GM23338 (cell line): Measurements from ENCODE around the gene ETFB. TPM values are rescaled to one million over a fixed set of nuclear protein-coding genes. Genes with fewer than 3 reads are reported as not detected.
A peak's percentile ranks its signal among the peaks of the same experiment; 100 is the strongest.

Experiments
- ATAC-seq: fragments of 200-7000 bp; cut with Tn5 transposase; 3 replicates; pipeline ENCODE4 v1.9.1; 2020
- DNase-seq: peaks from one replicate; pipeline ENCODE4 v3.0.0-alpha.2; 2015; ENCODE audit warnings: low spot score
- H2AFZ ChIP-seq: fragments of 200-600 bp; sonication (generic); 2 replicates; pipeline ENCODE4 v1.8.0; 2016; ENCODE audit warnings: antibody characterized with exemption, mild to moderate bottlenecking, moderate library complexity
- H3F3A ChIP-seq: fragments of 200-600 bp; sonication (generic); replicated peaks from 2 replicates; pipeline ENCODE4 v1.8.0; 2017; ENCODE audit warnings: antibody characterized with exemption, mixed run types, low read depth
- H3K27ac ChIP-seq: fragments of 200-600 bp; sonication (generic); 2 replicates; pipeline ENCODE4 v1.6.1; 2016; ENCODE audit warnings: low read depth
- H3K27me3 ChIP-seq: fragments of 200-600 bp; sonication (generic); 2 replicates; pipeline ENCODE4 v1.8.0; 2016; ENCODE audit warnings: mild to moderate bottlenecking, mixed run types, moderate library complexity; ENCODE audit not compliant: insufficient read depth
- H3K36me3 ChIP-seq: fragments of 200-600 bp; sonication (generic); 2 replicates; pipeline ENCODE4 v1.8.0; 2016; ENCODE audit warnings: mild to moderate bottlenecking; ENCODE audit not compliant: insufficient read depth
- H3K4me1 ChIP-seq: fragments of 200-600 bp; sonication (generic); 2 replicates; pipeline ENCODE4 v1.8.0; 2016; ENCODE audit warnings: mild to moderate bottlenecking, moderate library complexity; ENCODE audit not compliant: insufficient read depth
- H3K4me2 ChIP-seq: fragments of 200-600 bp; sonication (generic); 2 replicates; pipeline ENCODE4 v1.7.1; 2017; ENCODE audit warnings: mixed run types
- H3K4me3 ChIP-seq: fragments of 200-600 bp; sonication (generic); 2 replicates; pipeline ENCODE4 v1.6.1; 2016; ENCODE audit warnings: mixed run types
- H3K79me2 ChIP-seq: fragments of 200-600 bp; sonication (generic); replicated peaks from 2 replicates; pipeline ENCODE4 v1.8.0; 2017; ENCODE audit warnings: mild to moderate bottlenecking; ENCODE audit not compliant: insufficient read depth
- H3K9me2 ChIP-seq: fragments of 200-600 bp; sonication (generic); 2 replicates; pipeline ENCODE4 v1.8.0; 2017; ENCODE audit not compliant: insufficient read depth
- H4K20me1 ChIP-seq: fragments of 200-600 bp; sonication (generic); replicated peaks from 2 replicates; pipeline ENCODE4 v1.8.0; 2017; ENCODE audit warnings: mild to moderate bottlenecking; ENCODE audit not compliant: insufficient read depth
- H3K27ac Mint-ChIP-seq: 2 replicates; pipeline ENCODE4 v1.8.0; 2020; ENCODE audit warnings: inconsistent platforms, mild to moderate bottlenecking, moderate library complexity, mixed read lengths
- H3K27me3 Mint-ChIP-seq: 3 replicates; pipeline ENCODE4 v1.8.0; 2022; ENCODE audit warnings: low read depth, mild to moderate bottlenecking, moderate library complexity, mixed read lengths, inconsistent platforms; ENCODE audit not compliant: insufficient read depth, poor library complexity
- H3K36me3 Mint-ChIP-seq: 3 replicates; pipeline ENCODE4 v1.8.0; 2021; ENCODE audit warnings: low read depth, mild to moderate bottlenecking, inconsistent platforms, moderate library complexity, mixed read lengths
- H3K4me1 Mint-ChIP-seq: 3 replicates; pipeline ENCODE4 v1.8.0; 2020; ENCODE audit warnings: mild to moderate bottlenecking, inconsistent platforms, mixed read lengths
- H3K4me3 Mint-ChIP-seq: 3 replicates; pipeline ENCODE4 v1.8.0; 2021; ENCODE audit warnings: moderate library complexity, mild to moderate bottlenecking, inconsistent platforms, mixed read lengths
- H3K9me3 Mint-ChIP-seq: 3 replicates; pipeline ENCODE4 v1.8.0; 2020; ENCODE audit warnings: moderate library complexity, mild to moderate bottlenecking, inconsistent platforms, mixed read lengths
- CREB1 ChIP-seq: fragments of 250-450 bp; sonication (Bioruptor Pico); IDR thresholded peaks from 2 replicates; pipeline ENCODE4 v1.5.0; 2020; ENCODE audit warnings: low read depth, mild to moderate bottlenecking, moderate library complexity
- EZH2 ChIP-seq: fragments of 200-600 bp; sonication (generic); IDR thresholded peaks from one replicate; pipeline ENCODE4 v1.8.0; 2017; ENCODE audit warnings: antibody characterized with exemption, mild to moderate bottlenecking, low read depth; ENCODE audit not compliant: unreplicated experiment
- JUNB ChIP-seq: IDR thresholded peaks from one replicate; pipeline ENCODE4 v1.6.1; 2016; ENCODE audit warnings: antibody characterized with exemption; ENCODE audit not compliant: unreplicated experiment
- NANOG ChIP-seq: IDR thresholded peaks from 2 replicates; pipeline ENCODE4 v1.6.1; 2016; ENCODE audit warnings: antibody characterized with exemption, borderline replicate concordance
- POLR2AphosphoS5 ChIP-seq: IDR thresholded peaks from 2 replicates; pipeline ENCODE4 v1.6.1; 2016; ENCODE audit warnings: antibody characterized with exemption, low read depth
- STAT1 ChIP-seq: IDR thresholded peaks from one replicate; pipeline ENCODE4 v1.6.1; 2016; ENCODE audit warnings: antibody characterized with exemption; ENCODE audit not compliant: unreplicated experiment
- ZNF331 ChIP-seq: fragments of 250-450 bp; sonication (Bioruptor Pico); IDR thresholded peaks from 2 replicates; pipeline ENCODE4 v1.5.0; 2020; ENCODE audit warnings: low read depth, mild to moderate bottlenecking, moderate library complexity
- polyA plus RNA-seq: library from polyadenylated mRNA; unstranded; fragments of >200 nt; fragmentation: Nextera tagmentation; extraction: Ambion mirVana; gene quantifications from 2 replicates; pipeline ENCODE4 v1.2.1, GENCODE V29; 2016
- total RNA-seq: library from RNA; depleted of rRNA; stranded (reverse); fragments of >200 nt; shearing (Covaris generic); gene quantifications from 2 replicates; pipeline ENCODE4 v1.2.3, GENCODE V29; 2014
- TF ChIP-seq, protein P1 (sequence below), 2 experiments: fragments of 200-600 bp in 1 of 2; sonication (generic) in 1 of 2; conservative IDR thresholded peaks; 2 replicates each; pipeline versions ENCODE4 v1.5.1 to v1.6.1; 2016 to 2017; ENCODE audit warnings: antibody characterized with exemption in 2 of 2, low read depth in 2 of 2, mild to moderate bottlenecking in 2 of 2, moderate library complexity in 1 of 2
- TF ChIP-seq, protein P2 (sequence below): fragments of 250-450 bp; sonication (Bioruptor Pico); IDR thresholded peaks from 2 replicates; pipeline ENCODE4 v1.5.0; 2020; ENCODE audit warnings: mild to moderate bottlenecking, moderate library complexity
- TF ChIP-seq, protein P3 (sequence below): IDR thresholded peaks from one replicate; pipeline ENCODE4 v1.6.1; 2018; ENCODE audit warnings: antibody characterized with exemption; ENCODE audit not compliant: unreplicated experiment

The ETFB gene
- total and polyA plus RNA-seq, 2 experiments from 2014 or later, result 37.3 to 63.4 TPM

DNA sequence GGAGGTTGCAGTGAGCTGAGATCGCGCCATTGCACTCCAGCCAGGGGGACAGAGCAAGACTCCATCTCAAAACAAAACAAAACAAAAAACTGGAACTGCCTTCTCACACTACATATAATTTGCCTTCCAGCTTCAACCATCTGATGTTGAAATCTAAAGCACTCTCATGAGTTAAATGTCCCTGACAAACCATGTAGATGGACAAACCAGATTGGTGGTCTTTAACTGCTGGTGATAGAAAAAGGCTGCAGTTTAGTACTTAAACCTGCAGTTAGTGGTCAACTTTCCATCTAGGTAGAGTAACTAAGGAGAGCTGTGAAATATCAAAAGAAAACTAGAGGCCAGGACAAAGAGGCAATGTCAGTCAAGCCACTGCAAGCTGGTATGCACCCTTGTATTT lies 30.0 kb upstream of the ETFB start:
- Histone ChIP-seq H3K79me2 (peaks cover 11% of the 10 kb centered on the region; the same call in 1 of the 2 replicates), H3K36me3 (no peaks in the 10 kb centered on the region), H2AFZ (no peak overlapping the region), H3F3A (0 out of 2 replicates have a peak, but pooled peaks cover 3% of the 10 kb centered on the region), H3K4me2 (no peak overlapping the region), H3K27ac (no peak overlapping the region), H3K27me3 (no peaks in the 10 kb centered on the region), H3K9me2 (no peaks in the 10 kb centered on the region), H3K4me3 (no peak overlapping the region), H4K20me1 (no peaks in the 10 kb centered on the region), H3K4me1 (0 out of 2 replicates have a peak, but pooled peaks cover 8% of the 10 kb centered on the region)
- Mint-ChIP-seq H3K4me3 (peak overlapping the region; percentile 94), H3K9me3 (peaks cover 10% of the 10 kb centered on the region; the same call in 2 of the 3 replicates), H3K27me3 (peaks cover 4% of the 10 kb centered on the region), H3K27ac (peak overlapping the region; percentile 59; the same call in 1 of the 2 replicates), H3K4me1 (peaks cover 16% of the 10 kb centered on the region), H3K36me3 (peaks cover 22% of the 10 kb centered on the region)
- ATAC-seq (no peak), DNase-seq (no peak)
- no peak for TF ChIP-seq POLR2AphosphoS5
- TF ChIP-seq JUNB, result no peak
- no peak for TF ChIP-seq EZH2
- TF ChIP-seq CREB1 (CRISPR knock-in tag), result no peak
- TF ChIP-seq STAT1, result no peak
- TF ChIP-seq, protein P1, sequence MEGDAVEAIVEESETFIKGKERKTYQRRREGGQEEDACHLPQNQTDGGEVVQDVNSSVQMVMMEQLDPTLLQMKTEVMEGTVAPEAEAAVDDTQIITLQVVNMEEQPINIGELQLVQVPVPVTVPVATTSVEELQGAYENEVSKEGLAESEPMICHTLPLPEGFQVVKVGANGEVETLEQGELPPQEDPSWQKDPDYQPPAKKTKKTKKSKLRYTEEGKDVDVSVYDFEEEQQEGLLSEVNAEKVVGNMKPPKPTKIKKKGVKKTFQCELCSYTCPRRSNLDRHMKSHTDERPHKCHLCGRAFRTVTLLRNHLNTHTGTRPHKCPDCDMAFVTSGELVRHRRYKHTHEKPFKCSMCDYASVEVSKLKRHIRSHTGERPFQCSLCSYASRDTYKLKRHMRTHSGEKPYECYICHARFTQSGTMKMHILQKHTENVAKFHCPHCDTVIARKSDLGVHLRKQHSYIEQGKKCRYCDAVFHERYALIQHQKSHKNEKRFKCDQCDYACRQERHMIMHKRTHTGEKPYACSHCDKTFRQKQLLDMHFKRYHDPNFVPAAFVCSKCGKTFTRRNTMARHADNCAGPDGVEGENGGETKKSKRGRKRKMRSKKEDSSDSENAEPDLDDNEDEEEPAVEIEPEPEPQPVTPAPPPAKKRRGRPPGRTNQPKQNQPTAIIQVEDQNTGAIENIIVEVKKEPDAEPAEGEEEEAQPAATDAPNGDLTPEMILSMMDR (conservative IDR thresholded peaks at IDR 0.05; ENCODE audit: low read depth in 2 of 2), result no peak
- TF ChIP-seq, protein P2, sequence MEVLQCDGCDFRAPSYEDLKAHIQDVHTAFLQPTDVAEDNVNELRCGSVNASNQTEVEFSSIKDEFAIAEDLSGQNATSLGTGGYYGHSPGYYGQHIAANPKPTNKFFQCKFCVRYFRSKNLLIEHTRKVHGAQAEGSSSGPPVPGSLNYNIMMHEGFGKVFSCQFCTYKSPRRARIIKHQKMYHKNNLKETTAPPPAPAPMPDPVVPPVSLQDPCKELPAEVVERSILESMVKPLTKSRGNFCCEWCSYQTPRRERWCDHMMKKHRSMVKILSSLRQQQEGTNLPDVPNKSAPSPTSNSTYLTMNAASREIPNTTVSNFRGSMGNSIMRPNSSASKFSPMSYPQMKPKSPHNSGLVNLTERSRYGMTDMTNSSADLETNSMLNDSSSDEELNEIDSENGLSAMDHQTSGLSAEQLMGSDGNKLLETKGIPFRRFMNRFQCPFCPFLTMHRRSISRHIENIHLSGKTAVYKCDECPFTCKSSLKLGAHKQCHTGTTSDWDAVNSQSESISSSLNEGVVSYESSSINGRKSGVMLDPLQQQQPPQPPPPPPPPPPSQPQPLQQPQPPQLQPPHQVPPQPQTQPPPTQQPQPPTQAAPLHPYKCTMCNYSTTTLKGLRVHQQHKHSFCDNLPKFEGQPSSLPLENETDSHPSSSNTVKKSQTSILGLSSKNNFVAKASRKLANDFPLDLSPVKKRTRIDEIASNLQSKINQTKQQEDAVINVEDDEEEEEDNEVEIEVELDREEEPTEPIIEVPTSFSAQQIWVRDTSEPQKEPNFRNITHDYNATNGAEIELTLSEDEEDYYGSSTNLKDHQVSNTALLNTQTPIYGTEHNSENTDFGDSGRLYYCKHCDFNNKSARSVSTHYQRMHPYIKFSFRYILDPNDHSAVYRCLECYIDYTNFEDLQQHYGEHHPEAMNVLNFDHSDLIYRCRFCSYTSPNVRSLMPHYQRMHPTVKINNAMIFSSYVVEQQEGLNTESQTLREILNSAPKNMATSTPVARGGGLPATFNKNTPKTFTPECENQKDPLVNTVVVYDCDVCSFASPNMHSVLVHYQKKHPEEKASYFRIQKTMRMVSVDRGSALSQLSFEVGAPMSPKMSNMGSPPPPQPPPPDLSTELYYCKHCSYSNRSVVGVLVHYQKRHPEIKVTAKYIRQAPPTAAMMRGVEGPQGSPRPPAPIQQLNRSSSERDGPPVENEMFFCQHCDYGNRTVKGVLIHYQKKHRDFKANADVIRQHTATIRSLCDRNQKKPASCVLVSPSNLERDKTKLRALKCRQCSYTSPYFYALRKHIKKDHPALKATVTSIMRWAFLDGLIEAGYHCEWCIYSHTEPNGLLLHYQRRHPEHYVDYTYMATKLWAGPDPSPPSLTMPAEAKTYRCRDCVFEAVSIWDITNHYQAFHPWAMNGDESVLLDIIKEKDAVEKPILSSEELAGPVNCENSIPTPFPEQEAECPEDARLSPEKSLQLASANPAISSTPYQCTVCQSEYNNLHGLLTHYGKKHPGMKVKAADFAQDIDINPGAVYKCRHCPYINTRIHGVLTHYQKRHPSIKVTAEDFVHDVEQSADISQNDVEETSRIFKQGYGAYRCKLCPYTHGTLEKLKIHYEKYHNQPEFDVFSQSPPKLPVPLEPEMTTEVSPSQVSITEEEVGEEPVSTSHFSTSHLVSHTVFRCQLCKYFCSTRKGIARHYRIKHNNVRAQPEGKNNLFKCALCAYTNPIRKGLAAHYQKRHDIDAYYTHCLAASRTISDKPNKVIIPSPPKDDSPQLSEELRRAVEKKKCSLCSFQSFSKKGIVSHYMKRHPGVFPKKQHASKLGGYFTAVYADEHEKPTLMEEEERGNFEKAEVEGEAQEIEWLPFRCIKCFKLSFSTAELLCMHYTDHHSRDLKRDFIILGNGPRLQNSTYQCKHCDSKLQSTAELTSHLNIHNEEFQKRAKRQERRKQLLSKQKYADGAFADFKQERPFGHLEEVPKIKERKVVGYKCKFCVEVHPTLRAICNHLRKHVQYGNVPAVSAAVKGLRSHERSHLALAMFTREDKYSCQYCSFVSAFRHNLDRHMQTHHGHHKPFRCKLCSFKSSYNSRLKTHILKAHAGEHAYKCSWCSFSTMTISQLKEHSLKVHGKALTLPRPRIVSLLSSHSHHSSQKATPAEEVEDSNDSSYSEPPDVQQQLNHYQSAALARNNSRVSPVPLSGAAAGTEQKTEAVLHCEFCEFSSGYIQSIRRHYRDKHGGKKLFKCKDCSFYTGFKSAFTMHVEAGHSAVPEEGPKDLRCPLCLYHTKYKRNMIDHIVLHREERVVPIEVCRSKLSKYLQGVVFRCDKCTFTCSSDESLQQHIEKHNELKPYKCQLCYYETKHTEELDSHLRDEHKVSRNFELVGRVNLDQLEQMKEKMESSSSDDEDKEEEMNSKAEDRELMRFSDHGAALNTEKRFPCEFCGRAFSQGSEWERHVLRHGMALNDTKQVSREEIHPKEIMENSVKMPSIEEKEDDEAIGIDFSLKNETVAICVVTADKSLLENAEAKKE (CRISPR knock-in tag), result no peak
- no peak for TF ChIP-seq NANOG
- TF ChIP-seq, protein P3, sequence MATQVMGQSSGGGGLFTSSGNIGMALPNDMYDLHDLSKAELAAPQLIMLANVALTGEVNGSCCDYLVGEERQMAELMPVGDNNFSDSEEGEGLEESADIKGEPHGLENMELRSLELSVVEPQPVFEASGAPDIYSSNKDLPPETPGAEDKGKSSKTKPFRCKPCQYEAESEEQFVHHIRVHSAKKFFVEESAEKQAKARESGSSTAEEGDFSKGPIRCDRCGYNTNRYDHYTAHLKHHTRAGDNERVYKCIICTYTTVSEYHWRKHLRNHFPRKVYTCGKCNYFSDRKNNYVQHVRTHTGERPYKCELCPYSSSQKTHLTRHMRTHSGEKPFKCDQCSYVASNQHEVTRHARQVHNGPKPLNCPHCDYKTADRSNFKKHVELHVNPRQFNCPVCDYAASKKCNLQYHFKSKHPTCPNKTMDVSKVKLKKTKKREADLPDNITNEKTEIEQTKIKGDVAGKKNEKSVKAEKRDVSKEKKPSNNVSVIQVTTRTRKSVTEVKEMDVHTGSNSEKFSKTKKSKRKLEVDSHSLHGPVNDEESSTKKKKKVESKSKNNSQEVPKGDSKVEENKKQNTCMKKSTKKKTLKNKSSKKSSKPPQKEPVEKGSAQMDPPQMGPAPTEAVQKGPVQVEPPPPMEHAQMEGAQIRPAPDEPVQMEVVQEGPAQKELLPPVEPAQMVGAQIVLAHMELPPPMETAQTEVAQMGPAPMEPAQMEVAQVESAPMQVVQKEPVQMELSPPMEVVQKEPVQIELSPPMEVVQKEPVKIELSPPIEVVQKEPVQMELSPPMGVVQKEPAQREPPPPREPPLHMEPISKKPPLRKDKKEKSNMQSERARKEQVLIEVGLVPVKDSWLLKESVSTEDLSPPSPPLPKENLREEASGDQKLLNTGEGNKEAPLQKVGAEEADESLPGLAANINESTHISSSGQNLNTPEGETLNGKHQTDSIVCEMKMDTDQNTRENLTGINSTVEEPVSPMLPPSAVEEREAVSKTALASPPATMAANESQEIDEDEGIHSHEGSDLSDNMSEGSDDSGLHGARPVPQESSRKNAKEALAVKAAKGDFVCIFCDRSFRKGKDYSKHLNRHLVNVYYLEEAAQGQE, result no peak
- no peak for TF ChIP-seq ZNF331 (CRISPR knock-in tag)
